ENCODE measurements around the gene SLC6A18.

SLC6A18 gene

GRCh38 chr5:1225081-1225480 lies at the start of gene SLC6A18:
Gene SLC6A18, plus strand, starts transcription at chr5:1225381. Its CDS starts 97 bp downstream, at chr5:1225478.
- DNase-seq = no peak

GRCh38 chr5:1175801-1176472 lies 49.2 kb upstream of the SLC6A18 start:
- no peak for DNase-seq

GRCh38 chr5:1176473-1177391 lies 48.4 kb upstream of the SLC6A18 start:
- no peak for DNase-seq

GRCh38 chr5:1177826-1178528 lies 47.2 kb upstream of the SLC6A18 start:
- no peak for DNase-seq

GRCh38 chr5:1178529-1179382 lies 46.4 kb upstream of the SLC6A18 start:
- DNase-seq = no peak

DNA sequence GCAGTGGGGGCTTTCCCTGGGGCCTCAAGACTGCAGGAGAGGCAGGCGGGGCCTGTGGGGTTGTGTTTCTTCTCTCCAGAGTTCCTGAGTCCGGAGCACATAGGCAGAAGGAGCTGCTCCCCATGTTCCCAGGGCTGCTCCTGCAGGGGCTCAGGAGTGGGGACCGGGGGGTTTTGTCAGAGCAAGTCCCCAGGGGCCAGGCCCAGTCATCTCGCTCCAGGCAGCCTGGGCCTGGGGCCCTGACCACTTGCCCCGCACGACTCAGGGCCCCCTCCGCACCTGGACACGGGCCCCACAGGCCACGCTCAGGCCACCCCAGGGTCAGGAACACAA lies 45.8 kb upstream of the SLC6A18 start:
- DNase-seq = no peak

GRCh38 chr5:1180096-1180495 lies 45.1 kb upstream of the SLC6A18 start:
- DNase-seq = no peak

DNA sequence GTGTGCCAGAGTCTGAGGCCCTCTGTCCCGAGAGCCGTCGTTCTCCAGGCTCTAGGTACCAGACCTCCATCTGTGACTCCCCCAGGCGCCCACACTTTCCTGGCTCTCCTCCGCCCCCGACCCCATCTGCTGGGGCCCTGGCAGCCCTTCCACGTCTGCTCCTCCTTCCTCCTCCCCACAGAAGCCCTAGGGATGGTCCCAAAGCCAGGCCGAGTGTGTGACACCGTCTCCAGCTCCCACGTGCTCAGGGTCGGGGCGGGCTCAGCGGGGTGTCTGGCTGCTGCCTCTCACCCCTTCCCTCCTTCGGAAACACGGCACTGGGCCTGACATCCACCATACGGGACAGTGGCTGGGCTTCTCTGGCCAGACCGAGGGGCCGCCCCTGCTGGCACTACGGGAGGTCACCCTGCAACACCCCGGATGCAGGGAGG lies 44.3 kb upstream of the SLC6A18 start:
- no peak for DNase-seq

DNA sequence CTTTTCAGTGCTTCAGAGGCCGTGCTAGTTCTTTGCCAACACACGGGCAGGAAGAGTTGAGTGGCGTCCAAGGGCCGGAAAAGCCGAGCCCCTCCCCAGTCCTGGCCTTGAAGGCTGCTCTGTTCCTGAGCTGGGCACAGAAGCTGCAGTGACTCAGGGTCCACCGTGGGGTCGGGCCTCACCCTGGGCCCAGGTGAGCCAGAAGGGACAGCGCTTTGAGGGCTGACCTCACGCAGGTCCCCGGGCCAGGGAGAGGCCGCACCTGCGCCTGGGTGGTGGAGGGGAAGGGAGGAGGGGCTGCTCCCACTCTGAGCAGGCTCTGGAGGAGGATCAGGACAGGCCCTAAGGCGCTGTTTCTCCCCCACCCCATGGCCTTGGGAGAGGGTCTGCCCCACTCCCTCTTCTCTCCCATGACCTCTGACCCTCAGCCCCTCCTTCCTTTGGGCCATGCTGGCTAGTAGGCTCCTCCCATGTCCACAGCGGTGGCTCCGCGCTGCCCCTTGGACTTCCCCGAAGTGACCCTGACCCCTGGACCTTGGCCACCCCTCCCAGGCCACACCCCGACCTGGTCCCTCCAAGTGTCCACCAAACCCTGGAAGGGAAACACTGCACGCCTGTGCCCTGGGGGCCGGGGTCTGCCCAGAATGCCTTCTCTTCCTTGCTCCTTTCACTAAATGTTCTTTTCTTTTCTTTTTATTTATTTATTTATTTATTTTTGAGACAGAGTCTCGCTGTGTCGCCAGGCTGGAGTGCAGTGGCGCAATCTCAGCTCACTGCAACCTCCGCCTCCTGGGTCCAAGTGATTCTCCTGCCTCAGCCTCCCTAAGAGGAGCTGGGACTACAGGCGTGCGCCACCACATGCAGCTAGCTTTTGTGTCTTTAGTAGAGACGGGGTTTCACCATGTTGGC lies 43.5 kb upstream of the SLC6A18 start:
- no peak for DNase-seq

DNA sequence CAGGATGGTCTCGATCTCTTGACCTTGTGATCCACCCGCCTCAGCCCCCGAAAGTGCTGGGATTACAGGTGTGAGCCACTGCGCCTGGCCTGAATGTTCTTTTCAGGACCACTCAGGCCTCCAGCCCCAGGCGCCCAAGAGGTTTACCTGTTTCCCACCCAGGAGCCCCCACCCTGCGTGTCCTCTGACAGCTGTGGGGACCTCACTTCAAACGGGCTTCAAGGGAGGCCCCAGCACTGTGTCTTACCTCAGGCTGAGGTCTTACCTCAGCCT lies 42.9 kb upstream of the SLC6A18 start:
- no peak for DNase-seq

DNA sequence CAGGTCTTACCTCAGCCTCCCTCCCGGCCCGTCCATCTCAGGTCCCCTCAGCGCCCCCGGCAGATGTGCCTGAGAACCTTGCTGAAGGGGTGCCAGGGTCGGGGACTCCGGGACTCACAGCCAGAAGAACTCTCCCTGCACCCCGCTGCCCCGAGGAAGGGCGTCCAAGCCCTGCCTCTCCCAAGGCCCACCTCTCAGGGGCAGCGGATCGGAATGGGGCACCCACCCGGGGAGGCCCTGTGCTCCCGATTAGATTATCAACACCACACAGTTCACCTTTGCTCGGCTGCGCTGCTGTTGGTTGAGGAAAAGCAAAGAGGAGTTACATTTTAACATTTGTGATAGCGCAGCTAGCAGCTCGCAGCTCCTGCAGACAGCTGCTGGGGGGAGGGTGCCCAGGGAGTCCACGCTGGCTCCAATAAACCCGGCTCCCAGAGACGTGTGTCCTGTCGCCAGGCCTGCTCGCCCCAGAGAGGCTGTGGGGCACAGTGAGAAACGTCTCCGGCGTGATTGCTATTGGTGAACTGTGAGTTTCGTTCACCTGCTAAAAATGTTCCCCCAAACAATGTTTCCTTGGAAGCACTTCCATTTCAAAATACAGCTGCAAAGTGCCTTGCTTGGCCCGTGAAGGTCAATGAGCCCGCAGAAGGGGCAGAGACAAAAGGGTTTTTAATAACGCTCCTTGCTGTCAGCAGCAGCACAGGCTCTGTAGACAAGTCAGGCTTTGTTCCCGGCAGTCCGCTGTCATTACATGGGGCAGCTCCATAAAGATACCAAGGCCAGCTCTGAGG lies 42.4 kb upstream of the SLC6A18 start:
- DNase-seq = peak; percentile 39

- no peak for DNase-seq
These were observed 41.6 kb upstream of the SLC6A18 start for GRCh38 chr5:1183424-1184162.

- DNase-seq = no peak
These were observed 41.1 kb upstream of the SLC6A18 start for GRCh38 chr5:1184163-1184470.

- no peak for DNase-seq
These were observed 40.7 kb upstream of the SLC6A18 start for GRCh38 chr5:1184481-1184880.

- DNase-seq = no peak
These were observed 40.0 kb upstream of the SLC6A18 start for GRCh38 chr5:1185038-1185627.

DNA sequence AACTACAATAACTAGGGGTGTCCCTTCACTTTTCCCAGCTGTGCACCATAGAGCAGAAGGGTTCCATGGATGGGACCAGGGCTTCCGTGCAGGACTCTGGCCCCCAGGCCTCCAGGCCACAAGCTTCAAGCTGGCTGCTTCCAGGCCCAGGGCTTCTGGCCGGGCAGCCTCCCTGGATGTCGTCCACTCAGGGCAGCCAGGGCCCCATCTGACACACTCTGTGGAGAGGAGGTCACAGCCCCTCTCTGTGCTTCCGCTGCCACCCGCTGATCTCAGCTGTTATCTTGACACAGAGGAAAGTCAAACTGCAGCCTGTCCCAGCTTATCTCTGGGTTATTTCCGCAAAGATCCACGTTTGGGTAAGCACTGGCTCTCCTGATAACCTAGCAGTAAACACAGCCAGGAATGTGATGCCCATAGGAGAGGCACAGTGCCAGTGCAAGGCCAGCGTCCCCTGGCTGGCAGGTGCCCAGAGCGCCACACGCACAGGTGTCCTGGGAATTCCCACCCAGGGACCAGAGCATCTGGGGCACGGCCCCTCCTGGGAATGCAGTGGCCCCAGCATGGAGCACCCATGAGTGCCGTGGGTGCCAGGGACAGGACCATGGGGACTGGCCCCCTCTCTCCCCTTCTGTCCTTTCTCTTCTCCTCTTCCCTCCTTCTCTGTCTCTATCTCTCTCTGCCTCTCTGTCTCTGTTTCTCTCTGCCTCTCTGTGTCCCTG lies 39.4 kb upstream of the SLC6A18 start:
- no peak for DNase-seq

DNA sequence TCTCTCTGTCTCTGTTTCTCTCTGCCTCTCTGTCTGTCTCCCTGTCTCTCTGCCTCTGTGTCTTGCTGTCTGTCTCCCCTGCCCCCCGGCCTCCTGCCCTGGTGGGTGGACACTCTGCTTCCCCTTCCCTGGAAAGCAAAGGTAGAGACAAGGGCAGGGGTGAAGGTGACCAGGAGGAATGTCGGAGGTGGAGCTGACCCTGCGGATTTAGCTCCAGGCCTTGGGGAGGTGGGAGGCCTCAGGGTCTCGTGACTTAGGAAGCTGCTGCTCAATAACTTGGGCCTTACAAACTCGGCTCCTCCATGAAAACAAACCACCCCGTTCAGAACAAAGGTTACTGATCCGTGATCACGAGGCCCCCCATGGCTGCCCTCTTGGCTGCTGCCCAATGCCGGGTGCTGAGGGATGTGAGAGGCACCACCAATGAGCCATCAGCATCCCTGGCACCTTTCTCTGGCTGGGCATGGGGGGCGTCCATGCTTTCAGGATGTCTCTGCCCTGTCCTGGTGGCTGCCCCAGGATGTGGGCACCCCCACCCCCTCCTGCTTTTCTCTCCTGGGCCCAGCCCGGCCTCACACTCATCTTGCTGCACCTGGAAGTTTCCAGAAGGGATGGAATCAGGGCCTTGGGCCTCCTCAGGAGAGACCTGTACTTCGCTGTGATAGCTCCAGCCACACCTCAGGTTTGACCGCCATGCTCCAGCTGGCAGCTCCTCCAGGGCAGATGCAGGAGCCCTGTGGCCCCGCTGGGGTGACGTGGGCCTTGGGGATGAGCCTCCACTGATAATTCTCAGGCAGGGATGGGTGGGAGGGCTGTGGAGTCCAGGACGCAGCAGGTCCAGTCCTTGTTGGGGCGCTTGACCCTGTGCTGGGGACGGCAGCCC lies 38.6 kb upstream of the SLC6A18 start:
- no peak for DNase-seq

GRCh38 chr5:1187234-1187949 lies 37.8 kb upstream of the SLC6A18 start:
- no peak for DNase-seq

Data from NCI-H526 treated with DMSO at 0.1 percent for 48 hours (cell line).